Kasumi-1 (cell line): Measurements from ENCODE around the gene SLC35G6.

Experiments
- DNase-seq, 2 experiments: peaks; one replicate each; lab custom pipeline; 2025; lab: John Stamatoyannopoulos, UW

Gene SLC35G6

GRCh38 chr17:7503521-7503920, 22.3 kb downstream of the SLC35G6 start:
- DNase-seq = no peak

GRCh38 chr17:7508145-7508544, 26.9 kb downstream of the SLC35G6 start:
- no peak for DNase-seq

GRCh38 chr17:7508846-7509245, 27.6 kb downstream of the SLC35G6 start:
- DNase-seq = no peak

- DNase-seq = no peak
Observed at GRCh38 chr17:7509937-7510336, 28.7 kb downstream of the SLC35G6 start.

GRCh38 chr17:7511108-7511507, 29.9 kb downstream of the SLC35G6 start:
- no peak for DNase-seq

- no peak for DNase-seq
Observed at GRCh38 chr17:7512105-7512504, 30.9 kb downstream of the SLC35G6 start.

GRCh38 chr17:7512824-7513540, 31.7 kb downstream of the SLC35G6 start:
- DNase-seq = no peak

- no peak for DNase-seq
Observed at GRCh38 chr17:7513850-7514419, 32.7 kb downstream of the SLC35G6 start.

- no peak for DNase-seq
Observed at GRCh38 chr17:7515911-7516610, 34.8 kb downstream of the SLC35G6 start.

GRCh38 chr17:7523033-7523432, 41.8 kb downstream of the SLC35G6 start:
- peak in 1 of 2 experiments; percentile 2 for DNase-seq

- DNase-seq = no peak
Observed at GRCh38 chr17:7528842-7529241, 47.6 kb downstream of the SLC35G6 start.

- no peak for DNase-seq
Observed at GRCh38 chr17:7530023-7530900, 49.0 kb downstream of the SLC35G6 start.
